Astrocyte (in vitro differentiated cells and primary cell): ENCODE measurements around the gene SDK1.

Source experiments
- EZH2 ChIP-seq: IDR thresholded peaks from 2 replicates; pipeline ENCODE4 v1.6.1; 2012; ENCODE audit warnings: mild to moderate bottlenecking, low read length, inconsistent platforms; ENCODE audit not compliant: insufficient read depth
- TF ChIP-seq, protein P1 (sequence below): IDR thresholded peaks from 2 replicates; pipeline ENCODE4 v1.5.1; 2011; ENCODE audit warnings: low read depth, mild to moderate bottlenecking, inconsistent platforms, low read length, moderate library complexity; ENCODE audit not compliant: insufficient read depth

DNA sequence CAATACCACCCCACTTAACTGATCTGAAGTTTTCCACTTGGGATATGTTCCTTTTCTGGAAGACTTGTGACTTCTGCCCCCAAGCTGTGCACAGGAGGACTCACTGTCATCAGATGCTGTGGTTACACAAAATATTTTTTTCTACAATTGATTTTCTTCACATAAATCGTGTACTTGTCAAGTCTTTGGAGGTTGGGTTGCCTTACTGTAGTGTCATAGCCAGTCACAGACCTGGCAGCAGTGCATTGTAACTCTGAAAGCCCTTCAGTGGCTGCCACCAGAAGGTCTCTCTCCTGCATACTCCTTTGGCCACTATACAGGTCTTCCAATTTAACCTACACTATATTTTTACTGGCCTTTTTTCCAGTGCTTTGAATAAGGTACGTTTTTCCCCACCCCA, 73.2 kb downstream of the SDK1 start:
- TF ChIP-seq, protein P1, sequence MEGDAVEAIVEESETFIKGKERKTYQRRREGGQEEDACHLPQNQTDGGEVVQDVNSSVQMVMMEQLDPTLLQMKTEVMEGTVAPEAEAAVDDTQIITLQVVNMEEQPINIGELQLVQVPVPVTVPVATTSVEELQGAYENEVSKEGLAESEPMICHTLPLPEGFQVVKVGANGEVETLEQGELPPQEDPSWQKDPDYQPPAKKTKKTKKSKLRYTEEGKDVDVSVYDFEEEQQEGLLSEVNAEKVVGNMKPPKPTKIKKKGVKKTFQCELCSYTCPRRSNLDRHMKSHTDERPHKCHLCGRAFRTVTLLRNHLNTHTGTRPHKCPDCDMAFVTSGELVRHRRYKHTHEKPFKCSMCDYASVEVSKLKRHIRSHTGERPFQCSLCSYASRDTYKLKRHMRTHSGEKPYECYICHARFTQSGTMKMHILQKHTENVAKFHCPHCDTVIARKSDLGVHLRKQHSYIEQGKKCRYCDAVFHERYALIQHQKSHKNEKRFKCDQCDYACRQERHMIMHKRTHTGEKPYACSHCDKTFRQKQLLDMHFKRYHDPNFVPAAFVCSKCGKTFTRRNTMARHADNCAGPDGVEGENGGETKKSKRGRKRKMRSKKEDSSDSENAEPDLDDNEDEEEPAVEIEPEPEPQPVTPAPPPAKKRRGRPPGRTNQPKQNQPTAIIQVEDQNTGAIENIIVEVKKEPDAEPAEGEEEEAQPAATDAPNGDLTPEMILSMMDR, result no peak
- TF ChIP-seq EZH2, result no peak
